ENCODE results near the gene RPGRIP1L. TPM values are rescaled to one million over a fixed set of nuclear protein-coding genes. Genes with fewer than 3 reads are reported as not detected.

RPGRIP1L gene
- total RNA-seq, 1 experiment from 2014 or later = 12.7 TPM

DNA sequence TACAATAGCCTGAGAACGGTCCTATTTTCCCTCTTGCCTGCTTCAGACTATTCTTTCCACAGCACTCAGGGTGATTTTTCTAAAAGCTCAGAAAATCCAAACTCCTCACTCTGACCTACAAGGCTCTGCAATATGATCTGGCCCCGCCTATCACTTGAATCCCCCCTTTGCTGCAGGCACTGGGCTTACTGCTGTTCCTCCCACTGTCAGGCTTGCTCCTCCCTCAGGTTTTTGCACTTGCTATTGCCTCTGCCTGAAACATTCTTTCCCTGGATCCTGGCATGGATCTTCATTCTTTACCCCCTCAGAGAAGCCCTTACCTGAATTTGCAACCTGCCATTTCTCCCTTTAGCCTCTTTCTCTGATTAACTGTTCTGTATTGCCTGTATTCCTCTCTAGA, 52.3 kb downstream of the RPGRIP1L start:
- Histone ChIP-seq H3K27ac (ENCODE audit: low read length) (no peak overlapping the region), H3K4me1 (ENCODE audit: control insufficient read depth, insufficient read depth, low read length) (no peaks in the 10 kb centered on the region), H3K36me3 (ENCODE audit: control insufficient read depth, insufficient read depth, low read length) (no peaks in the 10 kb centered on the region), H3K27me3 (ENCODE audit: control insufficient read depth, insufficient read depth, low read length) (no peaks in the 10 kb centered on the region), H3K9me3 (ENCODE audit: control insufficient read depth, insufficient read depth, low read depth, low read length) (no peaks in the 10 kb centered on the region), H3K4me3 (ENCODE audit: low read depth in 2 of 2, low read length in 2 of 2) (no peak overlapping the region)
- POLR2A ChIA-PET = no interaction called here
- in situ Hi-C loops (cut with HindIII; ENCODE audit: low pct_unique_long_range_greater_than_20kb, low sequenced_read_pairs) = no loop called here
- intact Hi-C loops (cut with micrococcal nuclease; ENCODE audit: unreplicated experiment) = no loop called here
- DNase-seq (ENCODE audit: low read depth, low spot score) (no peak), ATAC-seq (no peak)
- CTCF ChIA-PET = no interaction called here
- BruUV-seq (replicated peaks) = no TSS peak
- TF ChIP-seq TCF7L2 (IDR thresholded peaks at IDR 0.05; ENCODE audit: low read depth, low read length) (no peak), POLR2AphosphoS5 (IDR thresholded peaks at IDR 0.05; ENCODE audit: low read depth, low read length) (no peak), SIN3A (IDR thresholded peaks at IDR 0.05; ENCODE audit: borderline replicate concordance, insufficient read depth, low read depth, low read length) (no peak)
- TF ChIP-seq, protein P1, sequence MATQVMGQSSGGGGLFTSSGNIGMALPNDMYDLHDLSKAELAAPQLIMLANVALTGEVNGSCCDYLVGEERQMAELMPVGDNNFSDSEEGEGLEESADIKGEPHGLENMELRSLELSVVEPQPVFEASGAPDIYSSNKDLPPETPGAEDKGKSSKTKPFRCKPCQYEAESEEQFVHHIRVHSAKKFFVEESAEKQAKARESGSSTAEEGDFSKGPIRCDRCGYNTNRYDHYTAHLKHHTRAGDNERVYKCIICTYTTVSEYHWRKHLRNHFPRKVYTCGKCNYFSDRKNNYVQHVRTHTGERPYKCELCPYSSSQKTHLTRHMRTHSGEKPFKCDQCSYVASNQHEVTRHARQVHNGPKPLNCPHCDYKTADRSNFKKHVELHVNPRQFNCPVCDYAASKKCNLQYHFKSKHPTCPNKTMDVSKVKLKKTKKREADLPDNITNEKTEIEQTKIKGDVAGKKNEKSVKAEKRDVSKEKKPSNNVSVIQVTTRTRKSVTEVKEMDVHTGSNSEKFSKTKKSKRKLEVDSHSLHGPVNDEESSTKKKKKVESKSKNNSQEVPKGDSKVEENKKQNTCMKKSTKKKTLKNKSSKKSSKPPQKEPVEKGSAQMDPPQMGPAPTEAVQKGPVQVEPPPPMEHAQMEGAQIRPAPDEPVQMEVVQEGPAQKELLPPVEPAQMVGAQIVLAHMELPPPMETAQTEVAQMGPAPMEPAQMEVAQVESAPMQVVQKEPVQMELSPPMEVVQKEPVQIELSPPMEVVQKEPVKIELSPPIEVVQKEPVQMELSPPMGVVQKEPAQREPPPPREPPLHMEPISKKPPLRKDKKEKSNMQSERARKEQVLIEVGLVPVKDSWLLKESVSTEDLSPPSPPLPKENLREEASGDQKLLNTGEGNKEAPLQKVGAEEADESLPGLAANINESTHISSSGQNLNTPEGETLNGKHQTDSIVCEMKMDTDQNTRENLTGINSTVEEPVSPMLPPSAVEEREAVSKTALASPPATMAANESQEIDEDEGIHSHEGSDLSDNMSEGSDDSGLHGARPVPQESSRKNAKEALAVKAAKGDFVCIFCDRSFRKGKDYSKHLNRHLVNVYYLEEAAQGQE (IDR thresholded peaks at IDR 0.05; ENCODE audit: insufficient read depth in 1 of 2, low read depth in 2 of 2, low read length in 1 of 2) = no peak
- TF ChIP-seq, protein P2, sequence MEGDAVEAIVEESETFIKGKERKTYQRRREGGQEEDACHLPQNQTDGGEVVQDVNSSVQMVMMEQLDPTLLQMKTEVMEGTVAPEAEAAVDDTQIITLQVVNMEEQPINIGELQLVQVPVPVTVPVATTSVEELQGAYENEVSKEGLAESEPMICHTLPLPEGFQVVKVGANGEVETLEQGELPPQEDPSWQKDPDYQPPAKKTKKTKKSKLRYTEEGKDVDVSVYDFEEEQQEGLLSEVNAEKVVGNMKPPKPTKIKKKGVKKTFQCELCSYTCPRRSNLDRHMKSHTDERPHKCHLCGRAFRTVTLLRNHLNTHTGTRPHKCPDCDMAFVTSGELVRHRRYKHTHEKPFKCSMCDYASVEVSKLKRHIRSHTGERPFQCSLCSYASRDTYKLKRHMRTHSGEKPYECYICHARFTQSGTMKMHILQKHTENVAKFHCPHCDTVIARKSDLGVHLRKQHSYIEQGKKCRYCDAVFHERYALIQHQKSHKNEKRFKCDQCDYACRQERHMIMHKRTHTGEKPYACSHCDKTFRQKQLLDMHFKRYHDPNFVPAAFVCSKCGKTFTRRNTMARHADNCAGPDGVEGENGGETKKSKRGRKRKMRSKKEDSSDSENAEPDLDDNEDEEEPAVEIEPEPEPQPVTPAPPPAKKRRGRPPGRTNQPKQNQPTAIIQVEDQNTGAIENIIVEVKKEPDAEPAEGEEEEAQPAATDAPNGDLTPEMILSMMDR (IDR thresholded peaks at IDR 0.05) = no peak

DNA sequence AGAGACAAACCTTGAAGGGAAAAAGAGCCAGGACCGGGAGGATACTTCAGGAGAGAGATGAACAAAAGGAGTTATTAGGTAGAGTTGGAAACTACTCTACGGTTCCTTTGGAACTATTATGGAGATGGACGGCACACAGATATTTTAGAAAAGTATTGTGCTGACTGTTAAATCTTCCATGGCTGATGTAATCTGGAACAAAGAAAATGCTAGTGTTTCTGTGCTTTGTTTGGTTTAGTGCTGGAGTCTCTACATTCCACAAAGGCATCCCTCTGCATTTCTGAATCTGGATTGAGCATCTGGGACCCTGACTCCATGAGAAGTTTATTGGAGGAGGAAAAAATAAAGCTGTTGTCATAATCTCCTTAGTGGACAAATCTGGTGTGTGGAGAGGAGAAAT, 57.2 kb downstream of the RPGRIP1L start:
- intact Hi-C loops (cut with micrococcal nuclease; ENCODE audit: unreplicated experiment) = no loop called here
- CTCF ChIA-PET = no interaction called here
- in situ Hi-C loops (cut with HindIII; ENCODE audit: low pct_unique_long_range_greater_than_20kb, low sequenced_read_pairs) = no loop called here
- no peak for ATAC-seq
- POLR2A ChIA-PET = no interaction called here
- TF ChIP-seq SIN3A (IDR thresholded peaks at IDR 0.05; ENCODE audit: borderline replicate concordance, insufficient read depth, low read depth, low read length) (no peak), TCF7L2 (IDR thresholded peaks at IDR 0.05; ENCODE audit: low read depth, low read length) (no peak), POLR2AphosphoS5 (IDR thresholded peaks at IDR 0.05; ENCODE audit: low read depth, low read length) (no peak)
- TF ChIP-seq, protein P1 (IDR thresholded peaks at IDR 0.05; ENCODE audit: insufficient read depth in 1 of 2, low read depth in 2 of 2, low read length in 1 of 2) = no peak
- TF ChIP-seq, protein P2 (IDR thresholded peaks at IDR 0.05) = no peak
- Histone ChIP-seq H3K27me3 (ENCODE audit: control insufficient read depth, insufficient read depth, low read length) (no peaks in the 10 kb centered on the region), H3K27ac (ENCODE audit: low read length) (no peak overlapping the region), H3K36me3 (ENCODE audit: control insufficient read depth, insufficient read depth, low read length) (no peaks in the 10 kb centered on the region), H3K9me3 (ENCODE audit: control insufficient read depth, insufficient read depth, low read depth, low read length) (no peaks in the 10 kb centered on the region), H3K4me3 (ENCODE audit: low read depth in 2 of 2, low read length in 2 of 2) (no peak overlapping the region), H3K4me1 (ENCODE audit: control insufficient read depth, insufficient read depth, low read length) (no peaks in the 10 kb centered on the region)
- no TSS peak for BruUV-seq (replicated peaks)
- no peak for DNase-seq (ENCODE audit: low read depth, low spot score)
